ENCODE results near the gene PLEKHH2. TPM values are rescaled to one million over a fixed set of nuclear protein-coding genes. Genes with fewer than 3 reads are reported as not detected.
A peak's percentile ranks its signal among the peaks of the same experiment; 100 is the strongest.

Gene PLEKHH2
- total RNA-seq, 2 donors from 2014 or later, result 5.6 to 10.4 TPM

DNA sequence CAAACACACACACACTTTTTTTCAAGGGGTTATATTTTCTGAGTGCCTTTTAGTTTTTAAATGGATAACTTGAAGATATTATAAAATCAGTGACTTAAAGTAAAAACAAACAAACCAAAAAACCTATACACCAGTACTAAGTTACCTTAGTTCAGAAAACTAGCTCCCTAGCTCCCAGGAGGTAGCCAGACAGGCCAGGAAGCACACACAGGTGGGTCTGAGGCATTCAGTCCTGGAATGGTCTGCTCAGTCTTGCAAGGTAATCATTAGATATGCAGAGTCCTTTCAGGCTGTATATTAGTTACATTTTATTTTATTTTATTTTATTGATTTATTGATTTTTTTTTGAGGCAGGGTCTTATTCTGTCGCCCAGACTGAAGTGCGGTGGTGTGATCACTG lies 126.0 kb downstream of the PLEKHH2 start:
- no peak for DNase-seq
- no peaks in the 10 kb centered on the region for H3K9me3 ChIP-seq
- no peak overlapping the region for H3K4me3 ChIP-seq
- 90 to 93% methylated on average over 2 of the region's 2 CpGs for WGBS, 2 donors
- no peaks in the 10 kb centered on the region for H3K36me3 ChIP-seq (replicated peaks in 1 of 2; ENCODE audit: insufficient read depth in 1 of 2, low read depth in 2 of 2)
- no peaks in the 10 kb centered on the region for H3K4me1 ChIP-seq
- H3K27ac ChIP-seq, result no peak overlapping the region
- ATAC-seq, result no peak
- intact Hi-C loops (cut with DNase I), result no loop called here
- no peaks in the 10 kb centered on the region for H3K27me3 ChIP-seq
- TF ChIP-seq, protein P1, sequence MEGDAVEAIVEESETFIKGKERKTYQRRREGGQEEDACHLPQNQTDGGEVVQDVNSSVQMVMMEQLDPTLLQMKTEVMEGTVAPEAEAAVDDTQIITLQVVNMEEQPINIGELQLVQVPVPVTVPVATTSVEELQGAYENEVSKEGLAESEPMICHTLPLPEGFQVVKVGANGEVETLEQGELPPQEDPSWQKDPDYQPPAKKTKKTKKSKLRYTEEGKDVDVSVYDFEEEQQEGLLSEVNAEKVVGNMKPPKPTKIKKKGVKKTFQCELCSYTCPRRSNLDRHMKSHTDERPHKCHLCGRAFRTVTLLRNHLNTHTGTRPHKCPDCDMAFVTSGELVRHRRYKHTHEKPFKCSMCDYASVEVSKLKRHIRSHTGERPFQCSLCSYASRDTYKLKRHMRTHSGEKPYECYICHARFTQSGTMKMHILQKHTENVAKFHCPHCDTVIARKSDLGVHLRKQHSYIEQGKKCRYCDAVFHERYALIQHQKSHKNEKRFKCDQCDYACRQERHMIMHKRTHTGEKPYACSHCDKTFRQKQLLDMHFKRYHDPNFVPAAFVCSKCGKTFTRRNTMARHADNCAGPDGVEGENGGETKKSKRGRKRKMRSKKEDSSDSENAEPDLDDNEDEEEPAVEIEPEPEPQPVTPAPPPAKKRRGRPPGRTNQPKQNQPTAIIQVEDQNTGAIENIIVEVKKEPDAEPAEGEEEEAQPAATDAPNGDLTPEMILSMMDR (IDR thresholded peaks at IDR 0.05), result no peak
- no peak for TF ChIP-seq POLR2A (IDR thresholded peaks at IDR 0.05)

DNA sequence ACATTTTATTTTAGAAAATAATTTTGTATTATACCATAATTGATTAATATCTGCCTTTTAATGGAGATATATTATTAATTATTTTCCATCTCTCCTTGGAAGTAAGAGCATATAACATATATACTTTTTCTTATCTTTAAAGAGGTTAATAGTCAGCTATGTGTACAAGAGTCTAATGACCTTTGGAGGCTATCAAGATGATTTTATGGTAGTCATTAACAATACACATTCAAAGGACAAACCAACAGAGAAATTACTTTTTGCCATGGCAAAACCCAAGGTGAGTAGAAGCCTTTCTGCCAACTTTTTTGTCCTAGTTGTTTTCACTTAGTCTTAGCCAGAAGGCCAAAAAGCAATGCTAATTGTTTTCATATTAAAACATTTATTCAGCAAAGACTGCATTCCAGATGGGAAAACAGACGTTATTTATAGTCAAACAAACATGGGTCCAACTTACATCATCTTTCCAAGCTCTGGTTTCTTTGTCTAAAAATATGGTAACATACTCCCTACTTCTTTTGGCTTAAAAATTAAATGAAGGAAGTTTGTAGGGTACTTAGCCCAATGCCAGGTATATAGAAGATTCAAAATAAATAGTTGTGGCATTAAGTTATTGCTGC lies 127.1 kb downstream of the PLEKHH2 start:
- H3K4me1 ChIP-seq, result no peaks in the 10 kb centered on the region
- no peaks in the 10 kb centered on the region for H3K36me3 ChIP-seq (replicated peaks in 1 of 2; ENCODE audit: insufficient read depth in 1 of 2, low read depth in 2 of 2)
- H3K27ac ChIP-seq, result no peak overlapping the region
- intact Hi-C loops (cut with DNase I), result no loop called here
- H3K4me3 ChIP-seq, result no peak overlapping the region
- TF ChIP-seq, protein P1 (IDR thresholded peaks at IDR 0.05), result no peak
- TF ChIP-seq POLR2A (IDR thresholded peaks at IDR 0.05), result no peak
- WGBS, 2 donors, result 24 to 25% methylated on average over 1 of the region's 1 CpG
- no peak for DNase-seq
- no peaks in the 10 kb centered on the region for H3K27me3 ChIP-seq
- no peak for ATAC-seq
- no peaks in the 10 kb centered on the region for H3K9me3 ChIP-seq

DNA sequence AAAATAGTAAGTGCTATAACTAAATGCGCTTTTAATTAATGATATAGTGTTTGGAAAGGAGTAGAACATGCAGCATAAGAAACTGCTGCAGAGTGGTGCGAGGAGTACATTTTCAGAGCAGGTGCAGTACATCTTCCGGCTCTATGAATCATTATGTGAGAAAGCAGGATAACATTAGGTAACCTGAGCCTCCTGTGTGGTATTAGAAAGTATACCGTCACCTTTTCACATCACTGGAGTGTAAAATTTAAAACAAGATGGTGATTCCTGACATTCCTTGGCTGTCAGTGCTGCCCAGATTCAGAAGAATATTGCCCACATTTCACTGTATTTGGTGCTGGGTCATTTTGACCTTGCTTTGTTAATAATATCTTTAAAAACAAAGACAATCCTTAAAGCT lies 128.9 kb downstream of the PLEKHH2 start:
- no peak for ATAC-seq
- no peak for TF ChIP-seq POLR2A (IDR thresholded peaks at IDR 0.05)
- TF ChIP-seq, protein P1 (IDR thresholded peaks at IDR 0.05), result no peak
- Histone ChIP-seq H3K9me3 (no peaks in the 10 kb centered on the region), H3K27ac (no peak overlapping the region), H3K27me3 (no peaks in the 10 kb centered on the region), H3K36me3 (replicated peaks in 1 of 2; ENCODE audit: insufficient read depth in 1 of 2, low read depth in 2 of 2) (no peaks in the 10 kb centered on the region), H3K4me1 (no peaks in the 10 kb centered on the region), H3K4me3 (no peak overlapping the region)
- WGBS, 2 donors, result 84 to 88% methylated on average over 4 of the region's 4 CpGs
- intact Hi-C loops (cut with DNase I), result no loop called here
- DNase-seq, result no peak

DNA sequence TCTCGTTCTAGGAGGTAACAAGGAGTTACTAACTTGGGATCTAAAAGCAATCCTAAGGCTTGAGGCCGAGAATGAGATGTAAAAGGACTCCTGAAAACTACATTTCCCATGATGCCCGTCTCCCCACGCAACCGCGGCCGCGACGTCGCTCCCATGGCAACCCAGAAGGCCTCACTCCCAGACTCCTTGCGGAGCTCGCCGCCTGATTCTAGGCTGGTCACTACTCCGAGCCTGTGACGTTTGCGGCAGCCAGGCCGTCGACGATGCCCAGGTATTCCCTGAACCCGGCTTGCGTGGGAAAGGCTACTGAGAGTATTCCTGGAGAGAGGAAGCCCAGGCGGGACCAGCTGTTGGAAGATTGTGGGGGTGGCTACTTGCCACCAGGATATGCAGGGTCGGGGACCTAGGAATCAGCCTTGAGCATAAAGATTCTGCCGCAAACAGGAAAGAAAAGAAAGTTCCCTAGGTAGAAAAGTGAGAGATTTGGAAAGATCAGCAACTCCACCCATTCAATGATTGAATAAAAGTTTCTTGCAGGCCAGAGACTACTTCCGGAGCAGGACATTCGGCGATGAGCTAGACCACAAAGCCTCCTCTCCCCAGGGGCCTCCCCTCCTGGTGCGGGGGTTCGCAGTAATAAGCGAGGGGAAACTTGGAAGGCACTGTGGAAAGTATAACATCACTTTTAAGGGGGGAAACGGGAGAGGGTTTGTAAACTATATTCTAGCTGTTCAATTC lies 137.0 kb downstream of the PLEKHH2 start, which contains the start of gene DYNC2LI1:
DYNC2LI1 (plus strand) TSS at position 164 of the 738 bp plus-strand sequence; CDS start at position 264, 100 bp downstream.
- ATAC-seq (peak; percentile 99), DNase-seq (peak; percentile 92 to 95 (median 93))
- Histone ChIP-seq H3K4me3 (peak within 1 kb of the TSS; percentile 35 to 47), H3K27ac (peak within 1 kb of the TSS; percentile 64 to 94 (median 86)), H3K27me3 (no peaks in the 10 kb centered on the region), H3K36me3 (replicated peaks in 1 of 2; ENCODE audit: insufficient read depth in 1 of 2, low read depth in 2 of 2) (peaks cover 0 to 6% of the 10 kb centered on the region in 2 donors), H3K4me1 (peaks cover 6% of the 10 kb centered on the region), H3K9me3 (no peaks in the 10 kb centered on the region)
- intact Hi-C loops (cut with DNase I), result no loop called here
- 0 to 1% methylated on average over 29 to 31 of the region's 31 CpGs for WGBS, 2 donors
- peak; percentile 25 to 85 (median 80) for TF ChIP-seq POLR2A (IDR thresholded peaks at IDR 0.05)
- TF ChIP-seq, protein P1 (IDR thresholded peaks at IDR 0.05), result no peak

All from body of pancreas (tissue), 4 donors.